BJ (cell line): Measurements from ENCODE around the gene CENPN. TPM values are rescaled to one million over a fixed set of nuclear protein-coding genes. Genes with fewer than 3 reads are reported as not detected.

ENCODE experiments used
- CTCF ChIA-PET: fragments of 350-600 bp; formaldehyde crosslinking; extraction: SDS; loops from one replicate; lab custom pipeline; 2021; ENCODE audit warnings: antibody characterized with exemption, inconsistent platforms; lab: Yijun Ruan, JAX
- POLR2A ChIA-PET: fragments of 300-600 bp; sonication (Branson Sonifier 250); formaldehyde crosslinking; extraction: SDS; loops from one replicate; lab custom pipeline; 2021; ENCODE audit warnings: antibody characterized with exemption; lab: Charles Lee
- DNase-seq: peaks from one replicate; pipeline ENCODE4 v3.0.0-alpha.2; 2011; ENCODE audit warnings: low read depth
- H3K27me3 ChIP-seq: 2 replicates; pipeline ENCODE4 v1.6.0; 2011; ENCODE audit warnings: low read length; ENCODE audit not compliant: control insufficient read depth, insufficient read depth
- H3K36me3 ChIP-seq: 2 replicates; pipeline ENCODE4 v1.5.1; 2011; ENCODE audit warnings: low read length; ENCODE audit not compliant: control insufficient read depth, insufficient read depth
- H3K4me3 ChIP-seq: 2 replicates; pipeline ENCODE4 v1.5.1; 2011; ENCODE audit warnings: low read depth, mild to moderate bottlenecking, control low read depth, low read length
- polyA plus RNA-seq: library from polyadenylated mRNA; depleted of rRNA; stranded (reverse); fragments of >200 nt; gene quantifications from 2 replicates; pipeline ENCODE4 v1.2.3, GENCODE V29; 2011
- TF ChIP-seq, protein P1 (sequence below): IDR thresholded peaks from 2 replicates; pipeline ENCODE4 v1.5.1; 2011; ENCODE audit warnings: low read depth, mild to moderate bottlenecking, control low read depth, inconsistent platforms, low read length, moderate library complexity; ENCODE audit not compliant: insufficient read depth

Gene CENPN
- polyA plus RNA-seq, 1 experiment, result 24.8 TPM

DNA sequence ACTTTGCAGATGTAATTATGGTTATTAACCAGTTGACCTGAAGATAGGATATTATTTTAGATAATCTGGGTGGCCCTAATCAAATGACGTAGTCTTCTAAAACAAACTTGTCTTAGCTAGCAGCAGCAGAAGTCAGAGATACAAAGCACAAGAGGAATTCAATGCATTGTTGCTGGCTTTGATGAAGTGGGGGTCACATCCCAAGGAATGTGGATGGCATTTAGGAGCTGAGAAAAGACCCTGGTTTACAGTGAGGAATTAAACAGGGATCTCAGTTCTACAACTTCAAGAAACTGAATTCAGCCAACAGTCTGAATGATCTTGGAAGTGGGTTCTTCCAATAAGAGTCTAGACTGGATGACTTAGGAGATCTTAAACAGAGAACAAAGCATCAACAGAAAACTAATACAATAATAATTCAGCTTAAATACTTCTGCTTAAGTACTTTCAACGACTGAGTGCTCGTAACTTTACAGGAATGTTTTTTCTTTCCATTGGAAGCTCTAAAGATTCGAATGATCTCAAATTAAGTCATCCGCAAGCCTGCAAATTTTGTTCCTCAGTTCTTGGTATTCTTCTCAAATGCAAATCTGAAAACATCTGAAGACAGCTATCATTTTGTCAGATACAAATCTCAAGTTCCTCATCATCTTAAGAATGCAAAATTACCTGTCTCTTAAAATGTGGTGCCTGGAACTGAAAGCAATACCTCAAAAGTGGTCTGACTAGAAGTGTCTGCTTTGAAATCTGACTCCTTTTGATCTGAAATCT, 66.7 kb downstream of the CENPN start:
- no peak overlapping the region for H3K4me3 ChIP-seq
- no peak for DNase-seq
- no peaks in the 10 kb centered on the region for H3K27me3 ChIP-seq
- CTCF ChIA-PET, result interaction anchor here (0.7 kb wide), 2 partner anchors 45 to 137 kb away, joined by 3 to 4 read pairs; no protein-coding TSS in a partner anchor
- POLR2A ChIA-PET, result no interaction called here
- no peaks in the 10 kb centered on the region for H3K36me3 ChIP-seq
- TF ChIP-seq, protein P1, sequence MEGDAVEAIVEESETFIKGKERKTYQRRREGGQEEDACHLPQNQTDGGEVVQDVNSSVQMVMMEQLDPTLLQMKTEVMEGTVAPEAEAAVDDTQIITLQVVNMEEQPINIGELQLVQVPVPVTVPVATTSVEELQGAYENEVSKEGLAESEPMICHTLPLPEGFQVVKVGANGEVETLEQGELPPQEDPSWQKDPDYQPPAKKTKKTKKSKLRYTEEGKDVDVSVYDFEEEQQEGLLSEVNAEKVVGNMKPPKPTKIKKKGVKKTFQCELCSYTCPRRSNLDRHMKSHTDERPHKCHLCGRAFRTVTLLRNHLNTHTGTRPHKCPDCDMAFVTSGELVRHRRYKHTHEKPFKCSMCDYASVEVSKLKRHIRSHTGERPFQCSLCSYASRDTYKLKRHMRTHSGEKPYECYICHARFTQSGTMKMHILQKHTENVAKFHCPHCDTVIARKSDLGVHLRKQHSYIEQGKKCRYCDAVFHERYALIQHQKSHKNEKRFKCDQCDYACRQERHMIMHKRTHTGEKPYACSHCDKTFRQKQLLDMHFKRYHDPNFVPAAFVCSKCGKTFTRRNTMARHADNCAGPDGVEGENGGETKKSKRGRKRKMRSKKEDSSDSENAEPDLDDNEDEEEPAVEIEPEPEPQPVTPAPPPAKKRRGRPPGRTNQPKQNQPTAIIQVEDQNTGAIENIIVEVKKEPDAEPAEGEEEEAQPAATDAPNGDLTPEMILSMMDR, result no peak

DNA sequence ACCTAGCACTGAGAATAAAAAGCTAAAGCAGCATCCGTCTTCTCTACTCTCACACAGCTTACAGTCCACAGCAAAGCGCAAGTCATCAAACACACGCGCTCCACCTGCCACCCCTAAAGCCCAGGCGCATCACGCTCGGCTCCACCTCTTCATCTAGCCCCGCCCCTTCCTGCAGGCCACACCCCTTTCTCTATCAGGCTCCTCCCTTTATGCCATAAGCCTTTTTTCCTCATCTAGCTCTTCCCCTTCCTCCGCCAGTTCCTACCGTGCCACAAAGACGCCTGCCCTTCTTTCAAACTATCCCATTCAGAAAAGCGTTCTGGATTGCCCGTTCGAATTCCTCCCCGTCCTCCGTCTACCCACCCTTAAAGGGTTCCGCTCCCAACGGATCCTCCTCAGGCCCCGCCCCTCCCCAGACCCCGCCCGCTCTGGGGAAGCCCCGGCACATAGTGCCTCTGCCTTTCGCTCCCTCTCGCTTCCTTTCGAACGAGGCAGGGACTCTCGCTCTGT, 69.6 kb downstream of the CENPN start:
- CTCF ChIA-PET, result interaction anchor here (1.1 to 1.8 kb wide), 2 partner anchors 41 to 43 kb away, joined by 3 to 8 read pairs; partner anchors contain the start of gene ATMIN
- POLR2A ChIA-PET, result interaction anchor here (0.7 kb wide), 1 partner anchor 62 kb away, joined by 6 read pairs; no protein-coding TSS in a partner anchor
- DNase-seq, result peak; percentile 23
- TF ChIP-seq, protein P1, result no peak
- peak overlapping the region; percentile 70 for H3K4me3 ChIP-seq
- no peaks in the 10 kb centered on the region for H3K36me3 ChIP-seq
- no peaks in the 10 kb centered on the region for H3K27me3 ChIP-seq

DNA sequence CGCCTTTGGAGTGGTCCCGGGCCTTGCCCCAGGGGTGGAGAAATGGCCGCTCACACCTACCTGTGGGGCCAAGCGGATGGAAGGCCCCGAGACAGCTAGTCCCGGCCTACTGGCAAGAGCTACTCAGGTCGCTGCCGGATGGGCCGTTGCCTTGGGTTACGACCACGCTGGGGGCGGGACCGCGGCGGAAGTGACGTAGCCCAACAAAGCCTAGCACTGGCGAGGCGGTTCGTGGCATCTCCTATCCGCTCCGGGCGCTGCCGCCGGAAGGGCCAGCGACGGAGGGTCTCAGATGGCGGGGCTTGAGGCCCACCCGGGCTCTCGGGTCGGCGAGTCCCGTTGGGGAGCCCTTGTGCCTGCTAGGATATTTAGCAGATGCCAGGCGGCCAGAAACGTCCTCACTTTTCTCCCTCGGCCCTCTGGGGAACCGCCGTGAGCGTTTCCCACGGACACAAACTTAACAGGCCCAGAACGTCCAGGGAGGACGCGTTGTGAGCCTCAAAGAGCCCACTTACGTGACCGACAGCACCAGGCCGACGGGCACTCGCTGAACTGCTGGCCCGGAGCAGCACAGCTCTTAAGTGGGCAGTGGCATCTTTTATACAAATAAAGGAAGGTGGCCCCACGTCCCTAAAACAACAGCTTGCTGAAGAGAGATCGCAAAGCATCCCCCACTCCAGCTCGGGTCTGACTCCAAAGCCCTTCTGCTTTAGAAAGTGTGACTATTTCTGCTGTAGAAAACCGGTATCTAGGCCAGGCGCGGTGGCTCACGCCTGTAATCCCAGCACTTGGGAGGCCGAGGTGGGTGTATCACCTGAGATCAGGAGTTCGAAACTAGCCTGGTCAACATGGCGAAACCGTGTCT, 70.3 kb downstream of the CENPN start, which contains the start of gene C16orf46:
TSS of gene C16orf46 (minus strand) at position 163 of the 865 bp plus-strand sequence. CDS start 13,283 bp downstream, outside the sequence.
- DNase-seq, result peak; percentile 82
- Histone ChIP-seq H3K36me3 (no peaks in the 10 kb centered on the region), H3K27me3 (no peaks in the 10 kb centered on the region), H3K4me3 (peak within 1 kb of the TSS; percentile 70)
- TF ChIP-seq, protein P1, result no peak
- ChIA-PET POLR2A (interaction anchor here (0.7 kb wide), 1 partner anchor 61 kb away, joined by 6 read pairs; no protein-coding TSS in a partner anchor), CTCF (interaction anchor here (1.1 to 1.8 kb wide), 3 partner anchors 41 to 43 kb away, joined by 3 to 9 read pairs (median 8); partner anchors contain the start of gene ATMIN)

DNA sequence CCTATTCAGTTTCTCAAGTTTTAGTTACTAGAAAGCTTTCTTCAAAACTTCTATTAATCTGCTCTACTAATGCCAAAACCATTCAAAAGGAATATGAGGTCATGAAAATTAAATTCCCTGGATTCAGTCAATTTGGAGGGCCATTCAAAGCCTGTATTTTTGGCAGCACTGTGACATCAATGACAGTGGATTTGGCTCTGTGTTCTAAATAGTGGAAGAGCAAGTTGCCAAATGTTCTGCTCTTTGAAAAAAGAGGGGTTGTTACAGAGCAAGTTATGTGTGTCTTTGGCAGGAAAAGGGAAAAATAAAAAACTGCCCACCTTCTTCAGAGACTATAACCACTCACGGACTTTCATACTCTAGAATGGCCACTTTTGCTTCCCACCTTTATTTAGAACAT, 73.2 kb downstream of the CENPN start:
- no peak overlapping the region for H3K4me3 ChIP-seq
- TF ChIP-seq, protein P1, result no peak
- ChIA-PET CTCF (no interaction called here), POLR2A (no interaction called here)
- H3K27me3 ChIP-seq, result no peaks in the 10 kb centered on the region
- no peak for DNase-seq
- H3K36me3 ChIP-seq, result no peaks in the 10 kb centered on the region
